Activated naive CD4-positive, alpha-beta T cell treated with anti-CD3 and anti-CD28 coated beads, Interleukin-2, amount 50 U/mL, for 72 hours (primary cell): ENCODE results near the gene CXCR6. TPM values are rescaled to one million over a fixed set of nuclear protein-coding genes. Genes with fewer than 3 reads are reported as not detected.

ENCODE experiments used
- ATAC-seq, 2 donors: fragments of 150-1000 bp; cut with Tn5 transposase; 2 replicates each; pipeline ENCODE4 v1.10.0; 2021; ENCODE audit warnings: mild to moderate bottlenecking in 2 of 2, moderate library complexity in 2 of 2
- DNase-seq, 2 donors: peaks; one replicate each; pipeline ENCODE4 v3.0.0; 2021 to 2022; ENCODE audit warnings: low spot score in 2 of 2
- H3K27ac Mint-ChIP-seq, 2 donors: one replicate each; pipeline ENCODE4 v1.8.0; 2022; ENCODE audit warnings: mild to moderate bottlenecking in 2 of 2, mixed read lengths in 2 of 2
- H3K36me3 Mint-ChIP-seq, 2 donors: one replicate each; pipeline ENCODE4 v1.8.0; 2022; ENCODE audit warnings: mixed read lengths in 2 of 2
- H3K9me3 Mint-ChIP-seq, 2 donors: one replicate each; pipeline ENCODE4 v1.8.0; 2022; ENCODE audit warnings: mixed read lengths in 2 of 2
- total RNA-seq, 2 donors: library from RNA; stranded (reverse); gene quantifications; one replicate each; pipeline ENCODE4 v1.2.3, GENCODE V29; 2022

CXCR6 gene
- total RNA-seq, 2 donors from 2014 or later = 1.0 to 1.8 TPM

GRCh38 chr3:45939341-45939771 is 3.9 kb upstream of the CXCR6 start:
- DNase-seq = peak in 1 of 2 donors; percentile 56
- Mint-ChIP-seq H3K36me3 (peaks cover 16 to 39% of the 10 kb centered on the region in 2 donors), H3K9me3 (peaks cover 0 to 4% of the 10 kb centered on the region in 2 donors), H3K27ac (no peak overlapping the region)
- peak in 1 of 2 donors; percentile 32 for ATAC-seq

GRCh38 chr3:45940004-45940780 is 3.1 kb upstream of the CXCR6 start:
- peaks cover 0 to 4% of the 10 kb centered on the region in 2 donors for H3K9me3 Mint-ChIP-seq

GRCh38 chr3:45940781-45941365 is 2.4 kb upstream of the CXCR6 start:
- Mint-ChIP-seq H3K27ac (no peak overlapping the region), H3K36me3 (peaks cover 25 to 43% of the 10 kb centered on the region in 2 donors), H3K9me3 (peaks cover 0 to 4% of the 10 kb centered on the region in 2 donors)
- ATAC-seq (no peak), DNase-seq (no peak)

More at GRCh38 chr3:45940004-45940780, 3.1 kb upstream of the CXCR6 start:
- ATAC-seq (no peak), DNase-seq (no peak)
- Mint-ChIP-seq H3K36me3 (peaks cover 18 to 42% of the 10 kb centered on the region in 2 donors), H3K27ac (no peak overlapping the region)

- Mint-ChIP-seq H3K36me3 (peaks cover 39 to 54% of the 10 kb centered on the region in 2 donors), H3K9me3 (peaks cover 0 to 4% of the 10 kb centered on the region in 2 donors), H3K27ac (no peak overlapping the region)
- DNase-seq = no peak
- ATAC-seq = no peak
Measured at GRCh38 chr3:45942051-45942825, 1.0 kb upstream of the CXCR6 start.

GRCh38 chr3:45944830-45945620 is 1.8 kb downstream of the CXCR6 start:
- DNase-seq (peak in 1 of 2 donors; percentile 26), ATAC-seq (no peak)
- Mint-ChIP-seq H3K9me3 (peaks cover 0 to 4% of the 10 kb centered on the region in 2 donors), H3K27ac (no peak overlapping the region), H3K36me3 (peaks cover 62 to 76% of the 10 kb centered on the region in 2 donors)

DNA sequence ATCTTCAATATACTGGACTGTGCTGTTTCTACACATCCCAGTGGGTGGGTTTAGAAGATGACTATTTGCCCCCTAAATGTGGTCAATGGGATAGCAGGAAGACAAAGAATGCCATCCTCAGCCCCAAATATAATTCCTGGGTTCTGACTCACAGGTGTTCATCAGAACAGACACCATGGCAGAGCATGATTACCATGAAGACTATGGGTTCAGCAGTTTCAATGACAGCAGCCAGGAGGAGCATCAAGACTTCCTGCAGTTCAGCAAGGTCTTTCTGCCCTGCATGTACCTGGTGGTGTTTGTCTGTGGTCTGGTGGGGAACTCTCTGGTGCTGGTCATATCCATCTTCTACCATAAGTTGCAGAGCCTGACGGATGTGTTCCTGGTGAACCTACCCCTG is 3.0 kb downstream of the CXCR6 start:
- Mint-ChIP-seq H3K36me3 (peaks cover 57 to 69% of the 10 kb centered on the region in 2 donors), H3K27ac (no peak overlapping the region), H3K9me3 (no peaks in the 10 kb centered on the region)
- ATAC-seq (no peak), DNase-seq (no peak)

GRCh38 chr3:45946875-45947274 is 3.6 kb downstream of the CXCR6 start:
- ATAC-seq (no peak), DNase-seq (no peak)
- Mint-ChIP-seq H3K36me3 (peaks cover 63 to 72% of the 10 kb centered on the region in 2 donors), H3K9me3 (no peaks in the 10 kb centered on the region), H3K27ac (no peak overlapping the region)

GRCh38 chr3:45947361-45947760 is 4.1 kb downstream of the CXCR6 start:
- no peaks in the 10 kb centered on the region for H3K9me3 Mint-ChIP-seq
- H3K27ac Mint-ChIP-seq = no peak overlapping the region
- DNase-seq (no peak), ATAC-seq (no peak)
- peaks cover 64 to 72% of the 10 kb centered on the region in 2 donors for H3K36me3 Mint-ChIP-seq

- Mint-ChIP-seq H3K27ac (no peak overlapping the region), H3K36me3 (peaks cover 72 to 79% of the 10 kb centered on the region in 2 donors), H3K9me3 (no peaks in the 10 kb centered on the region)
- no peak for DNase-seq
- no peak for ATAC-seq
Measured at GRCh38 chr3:45948311-45948781, 5.1 kb downstream of the CXCR6 start.

GRCh38 chr3:45948881-45949280 is 5.6 kb downstream of the CXCR6 start:
- H3K27ac Mint-ChIP-seq = no peak overlapping the region
- ATAC-seq = no peak
- H3K9me3 Mint-ChIP-seq = no peaks in the 10 kb centered on the region

GRCh38 chr3:45949432-45949831 is 6.2 kb downstream of the CXCR6 start:
- peak overlapping the region in 1 of 2 donors; percentile 78 for H3K27ac Mint-ChIP-seq
- peaks cover 80 to 90% of the 10 kb centered on the region in 2 donors for H3K36me3 Mint-ChIP-seq
- DNase-seq (no peak), ATAC-seq (no peak)
- H3K9me3 Mint-ChIP-seq = no peaks in the 10 kb centered on the region

More at GRCh38 chr3:45948881-45949280, 5.6 kb downstream of the CXCR6 start:
- DNase-seq = no peak
- H3K36me3 Mint-ChIP-seq = peaks cover 76 to 85% of the 10 kb centered on the region in 2 donors

GRCh38 chr3:45950131-45950530 is 6.9 kb downstream of the CXCR6 start:
- no peaks in the 10 kb centered on the region for H3K9me3 Mint-ChIP-seq
- H3K36me3 Mint-ChIP-seq = peaks cover 83 to 86% of the 10 kb centered on the region in 2 donors
- DNase-seq (no peak), ATAC-seq (no peak)
- H3K27ac Mint-ChIP-seq = peak overlapping the region; percentile 78 to 84

- H3K36me3 Mint-ChIP-seq = peaks cover 77 to 78% of the 10 kb centered on the region in 2 donors
- DNase-seq (peak in 1 of 2 donors; percentile 60), ATAC-seq (peak; percentile 83 to 91)
- H3K27ac Mint-ChIP-seq = peak overlapping the region in 1 of 2 donors; percentile 78
- no peaks in the 10 kb centered on the region for H3K9me3 Mint-ChIP-seq
Measured at GRCh38 chr3:45950686-45951600, 7.7 kb downstream of the CXCR6 start.

DNA sequence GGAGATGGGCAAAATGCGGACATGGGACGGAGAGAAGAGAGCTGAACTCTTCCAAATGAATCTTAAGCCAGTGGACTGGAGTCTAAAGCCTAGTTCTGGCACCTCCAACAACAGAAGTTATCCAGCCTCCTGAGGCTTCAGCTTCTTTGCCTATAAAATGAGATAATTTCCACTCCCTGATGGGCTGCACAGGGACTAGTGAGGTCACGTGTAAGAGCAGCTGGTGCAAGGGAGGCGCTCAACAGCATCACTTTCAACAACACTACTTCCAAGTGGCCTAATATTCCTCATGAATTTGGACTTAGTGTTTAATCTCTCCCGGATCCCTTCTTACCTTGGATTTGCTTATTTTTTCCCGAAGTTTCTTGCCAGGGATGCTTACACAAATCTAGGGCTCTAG is 8.7 kb downstream of the CXCR6 start:
- ATAC-seq (no peak), DNase-seq (no peak)
- H3K9me3 Mint-ChIP-seq = no peaks in the 10 kb centered on the region
- peak overlapping the region; percentile 39 to 40 for H3K27ac Mint-ChIP-seq
- H3K36me3 Mint-ChIP-seq = peaks cover 68 to 77% of the 10 kb centered on the region in 2 donors

DNA sequence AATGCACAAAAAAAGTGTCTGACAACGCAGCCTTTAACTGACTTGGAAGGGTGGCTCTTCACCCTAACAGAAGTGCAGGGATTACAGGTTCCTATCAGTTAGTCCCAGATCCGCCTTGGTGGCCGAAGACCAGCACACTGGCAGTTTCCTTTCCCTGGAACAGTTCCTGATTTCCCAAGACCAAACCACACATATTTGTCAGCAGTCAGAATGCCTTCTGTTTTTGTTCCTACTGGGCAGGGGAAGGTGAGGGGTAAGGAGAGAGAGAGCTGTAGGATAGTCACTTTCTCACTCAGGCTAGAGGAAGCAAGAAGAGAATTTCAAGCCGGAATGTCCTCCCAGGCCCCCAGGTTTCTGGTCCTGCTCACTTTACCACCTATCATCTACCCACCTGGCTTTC is 9.2 kb downstream of the CXCR6 start:
- Mint-ChIP-seq H3K36me3 (peaks cover 67 to 77% of the 10 kb centered on the region in 2 donors), H3K9me3 (no peaks in the 10 kb centered on the region), H3K27ac (peak overlapping the region; percentile 39 to 40)
- no peak for ATAC-seq
- no peak for DNase-seq
